Liver (tissue), 9 donors: ENCODE results near the gene ARHGEF28. TPM values are rescaled to one million over a fixed set of nuclear protein-coding genes. Genes with fewer than 3 reads are reported as not detected.

Experiments
- DNase-seq: peaks from one replicate; pipeline ENCODE4 v3.0.0-alpha.2; 2017; ENCODE audit warnings: low spot score
- H3K27ac ChIP-seq, 2 donors: one replicate each; pipeline ENCODE4 v1.7.0; 2013; ENCODE audit warnings: inconsistent platforms in 2 of 2, low read length in 2 of 2, control low read depth in 1 of 2, low read depth in 1 of 2, mild to moderate bottlenecking in 1 of 2
- H3K27me3 ChIP-seq, 4 donors: one replicate each; pipeline versions ENCODE4 v1.6.1 to v1.7.0; 2013; ENCODE audit warnings: low read length in 3 of 4, inconsistent platforms in 1 of 4, mild to moderate bottlenecking in 1 of 4, moderate library complexity in 1 of 4; ENCODE audit not compliant: control insufficient read depth in 4 of 4, insufficient read depth in 4 of 4
- H3K36me3 ChIP-seq, 4 donors: one replicate each; pipeline versions ENCODE4 v1.6.1 to v1.7.0; 2013; ENCODE audit warnings: low read length in 3 of 4, mild to moderate bottlenecking in 3 of 4, low read depth in 1 of 4, moderate library complexity in 1 of 4; ENCODE audit not compliant: control insufficient read depth in 4 of 4, insufficient read depth in 3 of 4
- H3K4me1 ChIP-seq, 4 donors: one replicate each; pipeline versions ENCODE4 v1.6.1 to v1.7.0; 2013; ENCODE audit warnings: low read length in 3 of 4, mild to moderate bottlenecking in 3 of 4, moderate library complexity in 1 of 4; ENCODE audit not compliant: control insufficient read depth in 4 of 4, insufficient read depth in 4 of 4
- H3K4me3 ChIP-seq, 3 donors: one replicate each; pipeline versions ENCODE4 v1.6.1 to v1.7.0; 2013; ENCODE audit warnings: low read length in 3 of 3, control low read depth in 1 of 3, low read depth in 1 of 3, mild to moderate bottlenecking in 1 of 3
- H3K9ac ChIP-seq, 2 donors: one replicate each; pipeline ENCODE4 v1.7.0; 2013; ENCODE audit warnings: low read length in 2 of 2, mild to moderate bottlenecking in 2 of 2, moderate library complexity in 2 of 2, control low read depth in 1 of 2, low read depth in 1 of 2
- H3K9me3 ChIP-seq, 4 donors: one replicate each; pipeline versions ENCODE4 v1.6.1 to v1.7.0; 2013; ENCODE audit warnings: low read length in 3 of 4; ENCODE audit not compliant: control insufficient read depth in 4 of 4
- ATF3 ChIP-seq: IDR thresholded peaks from 2 replicates; pipeline ENCODE4 v1.6.1; 2016; ENCODE audit warnings: antibody characterized with exemption
- CTCF ChIP-seq: fragments of 150-350 bp; IDR thresholded peaks from 2 replicates; pipeline ENCODE4 v1.5.1; 2017; ENCODE audit warnings: improper control_type of control experiment, low read depth, low read length; ENCODE audit not compliant: missing input control
- FOXA1 ChIP-seq: IDR thresholded peaks from 2 replicates; pipeline ENCODE4 v1.6.1; 2016; ENCODE audit warnings: antibody characterized with exemption
- GABPA ChIP-seq, 2 donors: IDR thresholded peaks in 1 of 2; conservative IDR thresholded peaks in 1 of 2; 2 replicates each; pipeline ENCODE4 v1.6.1; 2016; ENCODE audit warnings: antibody characterized with exemption in 2 of 2, mild to moderate bottlenecking in 1 of 2, moderate library complexity in 1 of 2
- HNF4G ChIP-seq: IDR thresholded peaks from 2 replicates; pipeline ENCODE4 v1.6.1; 2016; ENCODE audit warnings: antibody characterized with exemption
- MAX ChIP-seq: IDR thresholded peaks from 2 replicates; pipeline ENCODE4 v1.6.1; 2016; ENCODE audit warnings: antibody characterized with exemption
- NR2F2 ChIP-seq: IDR thresholded peaks from 2 replicates; pipeline ENCODE4 v1.6.1; 2016; ENCODE audit warnings: antibody characterized with exemption
- RAD21 ChIP-seq, 2 donors: IDR thresholded peaks; 2 replicates each; pipeline ENCODE4 v1.6.1; 2016; ENCODE audit warnings: antibody characterized with exemption in 2 of 2, mild to moderate bottlenecking in 2 of 2
- REST ChIP-seq: IDR thresholded peaks from 2 replicates; pipeline ENCODE4 v1.6.1; 2016; ENCODE audit warnings: antibody characterized with exemption, mild to moderate bottlenecking
- RXRA ChIP-seq, 2 donors: IDR thresholded peaks; 2 replicates each; pipeline ENCODE4 v1.6.1; 2017 to 2018; ENCODE audit warnings: antibody characterized with exemption in 2 of 2, mild to moderate bottlenecking in 1 of 2
- SP1 ChIP-seq: IDR thresholded peaks from 2 replicates; pipeline ENCODE4 v1.6.1; 2018; ENCODE audit warnings: antibody characterized with exemption, mild to moderate bottlenecking
- TAF1 ChIP-seq: conservative IDR thresholded peaks from 2 replicates; pipeline ENCODE4 v1.6.1; 2016; ENCODE audit warnings: antibody characterized with exemption, mild to moderate bottlenecking
- YY1 ChIP-seq: IDR thresholded peaks from 2 replicates; pipeline ENCODE4 v1.6.1; 2016; ENCODE audit warnings: antibody characterized with exemption, mild to moderate bottlenecking
- ZBTB33 ChIP-seq: IDR thresholded peaks from 2 replicates; pipeline ENCODE4 v1.6.1; 2016; ENCODE audit warnings: antibody characterized with exemption
- WGBS: extraction: QIAGEN DNeasy Blood & Tissue Kit; methylation state at CpG from one replicate; pipeline ENCODE4 v1.1.7; 2013; 5-methylcytosine and 5-hydroxymethylcytosine counted together
- polyA plus RNA-seq, 2 donors: library from polyadenylated mRNA; stranded (reverse) in 1 of 2; unstranded in 1 of 2; fragments of 200-250 nt in 1 of 2; fragments of >200 nt in 1 of 2; fragmentation: Nextera tagmentation in 1 of 2; extraction: Ambion mirVana in 1 of 2; gene quantifications; one replicate each; pipeline versions ENCODE4 v1.2.1 to v1.2.3, GENCODE V29; 2013 to 2015
- total RNA-seq, 2 donors: library from RNA; depleted of rRNA; stranded (reverse); fragments of >200 nt; gene quantifications; one replicate each; pipeline ENCODE4 v1.2.3, GENCODE V29; 2014
- donor health status: healthy.
- donor health status: healthy.
- donor health status: healthy.
- donor health status: healthy.
- donor health status: healthy.

The ARHGEF28 gene
- total and polyA plus RNA-seq, 4 donors = 1.6 to 13.9 (median 3.6) TPM

GRCh38 chr5:73698011-73698410 is 72.0 kb downstream of the ARHGEF28 start:
- TF ChIP-seq TAF1 (no peak), GABPA (IDR thresholded peaks at IDR 0.05 in 1 of 2, conservative IDR thresholded peaks at IDR 0.05 in 1 of 2) (no peak), HNF4G (no peak), CTCF (no peak), SP1 (no peak), ZBTB33 (no peak), REST (no peak), YY1 (no peak), NR2F2 (no peak)
- Histone ChIP-seq H3K9ac (no peak overlapping the region), H3K36me3 (no peaks in the 10 kb centered on the region), H3K4me3 (no peak overlapping the region), H3K27ac (no peak overlapping the region), H3K27me3 (no peaks in the 10 kb centered on the region), H3K4me1 (peaks cover 3 to 10% (median 7%) of the 10 kb centered on the region in 4 donors), H3K9me3 (no peaks in the 10 kb centered on the region)
- 88% methylated on average over 3 of the region's 3 CpGs for WGBS
- no peak for DNase-seq

GRCh38 chr5:73701566-73701965 is 75.6 kb downstream of the ARHGEF28 start:
- no peaks in the 10 kb centered on the region for H3K9me3 ChIP-seq
- 91% methylated on average over 3 of the region's 3 CpGs for WGBS
- H3K27ac ChIP-seq = no peak overlapping the region
- no peak for TF ChIP-seq MAX
- H3K9ac ChIP-seq = no peak overlapping the region
- no peaks in the 10 kb centered on the region for H3K27me3 ChIP-seq
- DNase-seq = no peak
- no peaks in the 10 kb centered on the region for H3K36me3 ChIP-seq
- H3K4me1 ChIP-seq = no peaks in the 10 kb centered on the region
- H3K4me3 ChIP-seq = no peak overlapping the region

- 90% methylated on average over 1 of the region's 1 CpG for WGBS
- H3K36me3 ChIP-seq = no peaks in the 10 kb centered on the region
- no peak for DNase-seq
- no peak overlapping the region for H3K4me3 ChIP-seq
- H3K4me1 ChIP-seq = no peaks in the 10 kb centered on the region
- no peaks in the 10 kb centered on the region for H3K27me3 ChIP-seq
- no peak overlapping the region for H3K27ac ChIP-seq
- no peak overlapping the region for H3K9ac ChIP-seq
- H3K9me3 ChIP-seq = no peaks in the 10 kb centered on the region
- TF ChIP-seq HNF4G (no peak), RXRA (IDR thresholded peaks at IDR 0.05) (no peak), REST (no peak), RAD21 (IDR thresholded peaks at IDR 0.05) (no peak), SP1 (no peak), ATF3 (no peak), FOXA1 (no peak), MAX (no peak)
These were observed 76.5 kb downstream of the ARHGEF28 start for GRCh38 chr5:73702534-73702933.
